ENCODE data around the gene CALN1. TPM values are rescaled to one million over a fixed set of nuclear protein-coding genes. Genes with fewer than 3 reads are reported as not detected.

Gene CALN1
- total RNA-seq, 4 donors from 2014 or later: under 0.01 to 0.33 (median 0.10) TPM; not detected in 1

DNA sequence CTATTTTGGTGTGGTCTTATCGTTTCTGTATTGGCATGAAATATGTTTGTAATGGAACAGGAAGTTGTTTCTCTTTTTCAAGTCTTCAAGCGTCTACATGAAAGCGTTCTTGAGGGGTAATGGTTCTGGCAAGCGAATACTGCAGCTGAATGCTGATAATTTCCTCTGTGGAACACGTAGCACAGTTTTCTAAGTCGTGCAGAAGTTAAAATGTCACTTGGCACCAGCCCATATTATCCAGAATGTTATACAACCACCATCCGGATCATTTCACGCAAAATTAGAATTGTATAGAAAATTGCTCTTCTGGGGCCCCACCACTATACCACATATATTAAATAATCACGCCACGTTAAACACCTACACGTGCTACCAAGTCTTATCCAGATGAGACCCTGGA is 354.3 kb downstream of the CALN1 start:
- H3K36me3 ChIP-seq: no peaks in the 10 kb centered on the region
- intact Hi-C loops (cut with DNase I): no loop called here
- H3K27me3 ChIP-seq: no peaks in the 10 kb centered on the region
- TF ChIP-seq, protein P1, sequence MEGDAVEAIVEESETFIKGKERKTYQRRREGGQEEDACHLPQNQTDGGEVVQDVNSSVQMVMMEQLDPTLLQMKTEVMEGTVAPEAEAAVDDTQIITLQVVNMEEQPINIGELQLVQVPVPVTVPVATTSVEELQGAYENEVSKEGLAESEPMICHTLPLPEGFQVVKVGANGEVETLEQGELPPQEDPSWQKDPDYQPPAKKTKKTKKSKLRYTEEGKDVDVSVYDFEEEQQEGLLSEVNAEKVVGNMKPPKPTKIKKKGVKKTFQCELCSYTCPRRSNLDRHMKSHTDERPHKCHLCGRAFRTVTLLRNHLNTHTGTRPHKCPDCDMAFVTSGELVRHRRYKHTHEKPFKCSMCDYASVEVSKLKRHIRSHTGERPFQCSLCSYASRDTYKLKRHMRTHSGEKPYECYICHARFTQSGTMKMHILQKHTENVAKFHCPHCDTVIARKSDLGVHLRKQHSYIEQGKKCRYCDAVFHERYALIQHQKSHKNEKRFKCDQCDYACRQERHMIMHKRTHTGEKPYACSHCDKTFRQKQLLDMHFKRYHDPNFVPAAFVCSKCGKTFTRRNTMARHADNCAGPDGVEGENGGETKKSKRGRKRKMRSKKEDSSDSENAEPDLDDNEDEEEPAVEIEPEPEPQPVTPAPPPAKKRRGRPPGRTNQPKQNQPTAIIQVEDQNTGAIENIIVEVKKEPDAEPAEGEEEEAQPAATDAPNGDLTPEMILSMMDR (IDR thresholded peaks at IDR 0.05): no peak
- no peak for TF ChIP-seq POLR2A (IDR thresholded peaks at IDR 0.05)
- no peaks in the 10 kb centered on the region for H3K9me3 ChIP-seq
- WGBS, 2 donors: 72 to 80% methylated on average over 11 of the region's 11 CpGs
- no peak overlapping the region for H3K27ac ChIP-seq
- DNase-seq: no peak
- no peak overlapping the region for H3K4me3 ChIP-seq (replicated peaks in 1 of 3)
- no peaks in the 10 kb centered on the region for H3K4me1 ChIP-seq

DNA sequence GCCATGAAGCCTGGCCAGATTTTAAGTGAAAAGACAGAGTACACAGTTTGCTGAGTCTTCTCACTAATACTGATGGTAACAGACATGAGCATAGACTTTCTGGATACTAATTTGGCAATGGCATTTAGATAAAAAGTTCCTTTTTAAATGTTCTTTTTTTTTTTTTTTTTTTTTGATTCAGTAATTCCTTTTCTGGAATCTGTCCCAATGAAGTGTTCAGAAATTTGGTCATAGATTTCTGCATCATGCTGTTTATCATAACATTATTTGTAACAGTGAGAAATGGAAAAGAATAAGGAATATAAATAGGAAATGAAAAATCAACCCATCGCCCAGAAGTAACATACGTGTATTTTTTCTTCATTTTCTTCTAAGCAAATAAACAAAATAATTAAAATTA is 354.9 kb downstream of the CALN1 start:
- WGBS, 2 donors: 92 to 95% methylated on average over 2 of the region's 2 CpGs
- Histone ChIP-seq H3K4me3 (replicated peaks in 1 of 3) (no peak overlapping the region), H3K36me3 (no peaks in the 10 kb centered on the region), H3K4me1 (no peaks in the 10 kb centered on the region), H3K27ac (no peak overlapping the region), H3K27me3 (no peaks in the 10 kb centered on the region), H3K9me3 (no peaks in the 10 kb centered on the region)
- intact Hi-C loops (cut with DNase I): no loop called here
- TF ChIP-seq, protein P1 (IDR thresholded peaks at IDR 0.05): no peak
- no peak for TF ChIP-seq POLR2A (IDR thresholded peaks at IDR 0.05)
- DNase-seq: no peak

DNA sequence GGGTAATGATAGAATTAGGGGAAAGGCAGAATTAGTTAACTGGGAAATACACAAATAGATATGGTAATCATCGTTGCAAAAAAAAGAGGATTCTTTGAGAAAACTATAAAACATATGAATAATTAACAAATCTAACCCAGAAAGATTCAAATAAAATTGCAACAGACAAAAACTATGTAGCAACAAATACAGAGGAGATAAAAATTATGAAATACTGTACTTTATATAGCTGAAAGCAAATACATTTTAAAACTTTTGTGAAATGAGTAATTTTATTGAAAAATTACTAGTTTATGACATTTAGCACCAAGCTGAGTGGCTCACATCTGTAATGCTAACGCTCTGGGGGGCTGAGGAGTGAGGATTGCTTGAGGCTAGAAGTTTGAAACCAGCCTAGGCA is 356.7 kb downstream of the CALN1 start:
- Histone ChIP-seq H3K9me3 (no peaks in the 10 kb centered on the region), H3K4me3 (replicated peaks in 1 of 3) (no peak overlapping the region), H3K27me3 (no peaks in the 10 kb centered on the region), H3K27ac (no peak overlapping the region), H3K4me1 (no peaks in the 10 kb centered on the region), H3K36me3 (no peaks in the 10 kb centered on the region)
- no peak for DNase-seq
- TF ChIP-seq, protein P1 (IDR thresholded peaks at IDR 0.05): no peak
- TF ChIP-seq POLR2A (IDR thresholded peaks at IDR 0.05): no peak
- 87 to 88% methylated on average over 2 of the region's 2 CpGs for WGBS, 2 donors
- intact Hi-C loops (cut with DNase I): no loop called here

DNA sequence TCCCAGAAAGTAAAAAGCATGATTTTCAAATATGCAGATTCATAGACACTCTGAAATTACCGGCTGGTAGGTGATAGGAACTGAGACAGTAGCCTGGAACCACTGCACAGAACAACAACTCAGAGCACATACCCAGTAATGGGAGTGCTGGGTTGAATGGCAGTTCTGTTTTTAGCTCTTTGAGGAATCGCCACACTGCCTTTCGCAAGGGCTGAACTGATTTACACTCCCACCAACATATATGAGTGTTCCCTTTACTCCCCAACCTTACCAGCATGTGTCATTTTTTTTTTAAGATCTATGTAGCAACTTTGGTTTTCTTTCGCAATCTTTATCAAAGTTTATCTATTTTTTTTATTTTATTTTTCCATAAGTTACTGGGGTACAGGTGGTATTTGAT is 358.8 kb downstream of the CALN1 start:
- WGBS, 2 donors: 86 to 91% methylated on average over 4 of the region's 4 CpGs
- H3K4me3 ChIP-seq (replicated peaks in 1 of 3): no peak overlapping the region
- no peaks in the 10 kb centered on the region for H3K9me3 ChIP-seq
- H3K36me3 ChIP-seq: no peaks in the 10 kb centered on the region
- H3K4me1 ChIP-seq: no peaks in the 10 kb centered on the region
- no peaks in the 10 kb centered on the region for H3K27me3 ChIP-seq
- no peak for DNase-seq
- H3K27ac ChIP-seq: no peak overlapping the region
- intact Hi-C loops (cut with DNase I): no loop called here
- TF ChIP-seq, protein P1 (IDR thresholded peaks at IDR 0.05): no peak

DNA sequence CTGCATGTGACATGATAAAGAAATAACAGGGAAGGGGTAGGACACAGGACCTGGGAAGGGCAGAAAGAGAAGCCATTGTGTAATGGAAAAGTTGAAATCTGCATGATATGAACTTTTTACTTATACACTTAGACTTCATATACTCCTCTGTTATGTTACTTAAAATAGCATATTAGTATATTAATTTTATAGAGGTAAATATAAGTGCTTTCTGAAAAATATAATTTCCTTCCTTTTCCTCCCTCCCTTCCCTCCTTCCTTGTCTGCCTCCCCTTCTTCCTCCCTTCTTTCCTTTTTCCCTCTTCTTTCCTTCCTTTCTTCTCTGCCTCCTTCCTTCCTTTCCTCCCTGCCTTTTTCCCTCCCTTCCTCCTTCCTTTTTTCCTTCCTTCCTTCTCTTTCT is 363.7 kb downstream of the CALN1 start:
- H3K9me3 ChIP-seq: no peaks in the 10 kb centered on the region
- no peaks in the 10 kb centered on the region for H3K4me1 ChIP-seq
- H3K4me3 ChIP-seq (replicated peaks in 1 of 3): no peak overlapping the region
- DNase-seq: no peak
- H3K36me3 ChIP-seq: no peaks in the 10 kb centered on the region
- no peak for TF ChIP-seq POLR2A (IDR thresholded peaks at IDR 0.05)
- TF ChIP-seq, protein P1 (IDR thresholded peaks at IDR 0.05): no peak
- no peak overlapping the region for H3K27ac ChIP-seq
- no peaks in the 10 kb centered on the region for H3K27me3 ChIP-seq
- intact Hi-C loops (cut with DNase I): no loop called here
